Sigmoid colon (tissue), 4 donors: ENCODE data around the gene VANGL1.

Experiments
- EP300 ChIP-seq, 4 donors: sonication (generic); formaldehyde crosslinking; IDR thresholded peaks; one replicate each; pipeline ENCODE4 v1.6.1; 2017; ENCODE audit warnings: antibody characterized with exemption in 4 of 4
- POLR2A ChIP-seq, 2 donors: fragments of 450-650 bp; IDR thresholded peaks; one replicate each; pipeline ENCODE4 v1.6.1; 2016; ENCODE audit warnings: antibody characterized with exemption in 2 of 2, mild to moderate bottlenecking in 2 of 2, moderate library complexity in 2 of 2
- TF ChIP-seq, protein P1 (sequence below), 4 experiments: fragments of 450-650 bp in 3 of 4; fragments of 200-600 bp in 1 of 4; IDR thresholded peaks; one replicate each; pipeline ENCODE4 v1.5.1; 2016 to 2019; ENCODE audit warnings: antibody characterized with exemption in 4 of 4, mild to moderate bottlenecking in 3 of 4, moderate library complexity in 2 of 4

DNA sequence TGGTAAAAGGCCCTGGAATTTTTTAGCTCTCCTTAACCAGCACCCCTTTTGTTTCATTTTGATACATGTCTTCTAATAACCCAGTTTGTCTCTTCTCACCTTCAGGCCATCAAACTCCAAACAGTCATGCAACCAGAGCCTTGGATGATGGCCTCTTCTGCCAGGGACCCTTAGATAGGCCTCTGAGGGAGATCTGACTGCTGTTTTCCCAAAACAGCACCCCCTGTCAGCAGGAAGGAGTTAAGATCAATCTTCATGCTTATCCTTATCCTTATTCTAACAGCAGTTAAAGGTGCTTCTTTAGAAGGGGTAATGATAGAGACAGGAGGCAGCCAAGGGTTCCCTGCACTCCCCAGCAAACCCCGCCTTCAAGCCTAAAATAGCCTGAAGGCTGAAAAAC lies 49.5 kb upstream of the VANGL1 start:
- TF ChIP-seq EP300 (IDR thresholded peaks at IDR 0.05): no peak
- TF ChIP-seq POLR2A (IDR thresholded peaks at IDR 0.05): no peak
- TF ChIP-seq, protein P1, sequence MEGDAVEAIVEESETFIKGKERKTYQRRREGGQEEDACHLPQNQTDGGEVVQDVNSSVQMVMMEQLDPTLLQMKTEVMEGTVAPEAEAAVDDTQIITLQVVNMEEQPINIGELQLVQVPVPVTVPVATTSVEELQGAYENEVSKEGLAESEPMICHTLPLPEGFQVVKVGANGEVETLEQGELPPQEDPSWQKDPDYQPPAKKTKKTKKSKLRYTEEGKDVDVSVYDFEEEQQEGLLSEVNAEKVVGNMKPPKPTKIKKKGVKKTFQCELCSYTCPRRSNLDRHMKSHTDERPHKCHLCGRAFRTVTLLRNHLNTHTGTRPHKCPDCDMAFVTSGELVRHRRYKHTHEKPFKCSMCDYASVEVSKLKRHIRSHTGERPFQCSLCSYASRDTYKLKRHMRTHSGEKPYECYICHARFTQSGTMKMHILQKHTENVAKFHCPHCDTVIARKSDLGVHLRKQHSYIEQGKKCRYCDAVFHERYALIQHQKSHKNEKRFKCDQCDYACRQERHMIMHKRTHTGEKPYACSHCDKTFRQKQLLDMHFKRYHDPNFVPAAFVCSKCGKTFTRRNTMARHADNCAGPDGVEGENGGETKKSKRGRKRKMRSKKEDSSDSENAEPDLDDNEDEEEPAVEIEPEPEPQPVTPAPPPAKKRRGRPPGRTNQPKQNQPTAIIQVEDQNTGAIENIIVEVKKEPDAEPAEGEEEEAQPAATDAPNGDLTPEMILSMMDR (IDR thresholded peaks at IDR 0.05): no peak
